Measurements from ENCODE around the gene VWA2. TPM values are rescaled to one million over a fixed set of nuclear protein-coding genes. Genes with fewer than 3 reads are reported as not detected.

VWA2 gene
- total and polyA plus RNA-seq, 2 donors (not counting 3 experiments of a cell fraction or from before 2014, with no cell fraction given), result not detected

DNA sequence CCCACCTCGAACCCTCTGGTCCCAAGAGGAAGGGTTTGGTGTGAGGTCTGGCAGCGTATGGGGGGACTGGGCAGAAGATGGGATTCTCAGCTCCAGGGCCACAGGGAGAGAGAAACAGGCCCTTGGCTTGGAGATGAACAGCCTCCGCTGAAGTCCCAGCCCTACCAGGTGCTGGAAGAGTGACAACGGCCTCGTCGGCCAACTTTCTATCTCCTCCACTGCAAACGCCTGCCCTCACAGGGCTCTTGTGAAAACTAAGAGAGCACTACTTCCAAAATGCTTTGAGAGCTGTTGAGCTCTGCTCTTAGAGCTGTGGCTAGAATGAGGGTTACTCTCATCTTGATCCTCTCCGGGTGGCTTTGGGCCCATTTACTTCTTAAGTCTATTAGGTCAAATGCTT, 101.8 kb downstream of the VWA2 start:
- Histone ChIP-seq H3K36me3 (ENCODE audit: control insufficient read depth in 2 of 2, extremely low read depth in 1 of 2, insufficient read depth in 2 of 2, low read length in 2 of 2) (no peaks in the 10 kb centered on the region), H3K27ac (ENCODE audit: insufficient read depth, low read depth, low read length) (no peak overlapping the region), H3K27me3 (ENCODE audit: control insufficient read depth in 2 of 2, insufficient read depth in 2 of 2, low read length in 2 of 2) (peaks cover 0 to 5% of the 10 kb centered on the region in 2 experiments), H3K9me3 (replicated peaks; ENCODE audit: control insufficient read depth, insufficient read depth, low read length) (no peaks in the 10 kb centered on the region), H2AFZ (ENCODE audit: low read depth, low read length) (no peak overlapping the region), H3K79me2 (ENCODE audit: control insufficient read depth, insufficient read depth, low read length) (no peaks in the 10 kb centered on the region), H3K9ac (replicated peaks; ENCODE audit: extremely low read depth, insufficient read depth, low read length) (no peak overlapping the region), H4K20me1 (replicated peaks; ENCODE audit: control insufficient read depth, extremely low read depth, insufficient read depth, low read length) (no peaks in the 10 kb centered on the region), H3K4me3 (replicated peaks in 1 of 3; ENCODE audit: insufficient read depth in 1 of 3, low read depth in 1 of 3, low read length in 3 of 3) (no peak overlapping the region), H3K4me1 (ENCODE audit: control insufficient read depth, extremely low read depth, insufficient read depth, low read length) (peaks cover 2% of the 10 kb centered on the region), H3K4me2 (ENCODE audit: insufficient read depth, low read length) (no peak overlapping the region), H3K9me1 (replicated peaks; ENCODE audit: control insufficient read depth, extremely low read depth, insufficient read depth, low read length) (no peaks in the 10 kb centered on the region)
- no peak for TF ChIP-seq GATA2 (IDR thresholded peaks at IDR 0.05; ENCODE audit: insufficient read depth, insufficient read length, low read depth, low read length)
- no peak for TF ChIP-seq POLR2AphosphoS5 (IDR thresholded peaks at IDR 0.05; ENCODE audit: insufficient read depth, low read depth, low read length)
- TF ChIP-seq POLR2A (IDR thresholded peaks at IDR 0.05; ENCODE audit: low read depth, low read length), result no peak
- no peak for TF ChIP-seq EZH2 (IDR thresholded peaks at IDR 0.05; ENCODE audit: borderline replicate concordance, low read depth, low read length, severe bottlenecking)
- no peak for TF ChIP-seq JUN (IDR thresholded peaks at IDR 0.05; ENCODE audit: borderline replicate concordance, insufficient read depth, insufficient read length, low read depth)
- TF ChIP-seq MYC (IDR thresholded peaks at IDR 0.05; ENCODE audit: low read depth, low read length), result no peak
- TF ChIP-seq, protein P1, sequence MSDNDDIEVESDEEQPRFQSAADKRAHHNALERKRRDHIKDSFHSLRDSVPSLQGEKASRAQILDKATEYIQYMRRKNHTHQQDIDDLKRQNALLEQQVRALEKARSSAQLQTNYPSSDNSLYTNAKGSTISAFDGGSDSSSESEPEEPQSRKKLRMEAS (IDR thresholded peaks at IDR 0.05; ENCODE audit: insufficient read depth, insufficient read length), result no peak
- TF ChIP-seq, protein P2, sequence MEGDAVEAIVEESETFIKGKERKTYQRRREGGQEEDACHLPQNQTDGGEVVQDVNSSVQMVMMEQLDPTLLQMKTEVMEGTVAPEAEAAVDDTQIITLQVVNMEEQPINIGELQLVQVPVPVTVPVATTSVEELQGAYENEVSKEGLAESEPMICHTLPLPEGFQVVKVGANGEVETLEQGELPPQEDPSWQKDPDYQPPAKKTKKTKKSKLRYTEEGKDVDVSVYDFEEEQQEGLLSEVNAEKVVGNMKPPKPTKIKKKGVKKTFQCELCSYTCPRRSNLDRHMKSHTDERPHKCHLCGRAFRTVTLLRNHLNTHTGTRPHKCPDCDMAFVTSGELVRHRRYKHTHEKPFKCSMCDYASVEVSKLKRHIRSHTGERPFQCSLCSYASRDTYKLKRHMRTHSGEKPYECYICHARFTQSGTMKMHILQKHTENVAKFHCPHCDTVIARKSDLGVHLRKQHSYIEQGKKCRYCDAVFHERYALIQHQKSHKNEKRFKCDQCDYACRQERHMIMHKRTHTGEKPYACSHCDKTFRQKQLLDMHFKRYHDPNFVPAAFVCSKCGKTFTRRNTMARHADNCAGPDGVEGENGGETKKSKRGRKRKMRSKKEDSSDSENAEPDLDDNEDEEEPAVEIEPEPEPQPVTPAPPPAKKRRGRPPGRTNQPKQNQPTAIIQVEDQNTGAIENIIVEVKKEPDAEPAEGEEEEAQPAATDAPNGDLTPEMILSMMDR (IDR thresholded peaks at IDR 0.05; ENCODE audit: extremely low read depth in 1 of 2, insufficient read depth in 1 of 2, low read depth in 1 of 2, low read length in 2 of 2), result no peak
- no peak for TF ChIP-seq FOS (IDR thresholded peaks at IDR 0.05; ENCODE audit: borderline replicate concordance, insufficient read depth, low read length)
- BruUV-seq (replicated peaks), result no TSS peak
- dilution Hi-C loops (cut with MboI; ENCODE audit: extremely low pct_ligation_motif_present, low sequenced_read_pairs), result no loop called here
- CTCF ChIA-PET, result interaction anchor here (1.2 kb wide), 1 partner anchor 37 kb away, joined by 4 read pairs; no protein-coding TSS in a partner anchor
- no peak for DNase-seq (ENCODE audit: low read depth, low spot score)
- POLR2A ChIA-PET, result no interaction called here
- intact Hi-C loops (cut with micrococcal nuclease), result no loop called here
- FAIRE-seq, result no peak

Other genes with a start within 250 kb of the VWA2 start
- gene ADRB1, start 195.4 kb upstream of the VWA2 start, total RNA-seq, result 0.97 and 1.8 TPM in 2 replicates
- gene ADRB1, start 195.4 kb upstream of the VWA2 start, polyA plus RNA-seq, result 0.23 and 0.49 TPM in 2 replicates
- gene CCDC186, start 65.1 kb upstream of the VWA2 start, total RNA-seq, result 13.4 and 13.9 TPM in 2 replicates
- 1.3 and 1.8 TPM in 2 replicates for gene CCDC186, start 65.1 kb upstream of the VWA2 start, polyA plus RNA-seq
- not detected in 2 replicates for gene TDRD1, start 59.9 kb upstream of the VWA2 start, total RNA-seq
- not detected in 2 replicates for gene TDRD1, start 59.9 kb upstream of the VWA2 start, polyA plus RNA-seq
- 1.6 and 4.1 TPM in 2 replicates for gene AFAP1L2, start 165.2 kb downstream of the VWA2 start, total RNA-seq
- 0.53 and 0.90 TPM in 2 replicates for gene AFAP1L2, start 165.2 kb downstream of the VWA2 start, polyA plus RNA-seq